Transverse colon (tissue), 4 donors: ENCODE results near the gene RBPJ. TPM values are rescaled to one million over a fixed set of nuclear protein-coding genes. Genes with fewer than 3 reads are reported as not detected.

Experiments used
- DNase-seq: peaks from one replicate; pipeline ENCODE4 v3.0.0-alpha.2; 2019
- H3K27ac ChIP-seq, 4 donors: fragments of 200-600 bp; sonication (generic); 2 replicates each; pipeline ENCODE4 v1.5.1; 2016 to 2018; ENCODE audit warnings: inconsistent platforms in 4 of 4
- H3K27me3 ChIP-seq: fragments of 200-600 bp; sonication (generic); 2 replicates; pipeline ENCODE4 v1.5.1; 2017; ENCODE audit warnings: inconsistent platforms
- H3K36me3 ChIP-seq, 4 donors: fragments of 200-600 bp; sonication (generic); 2 replicates each; pipeline ENCODE4 v1.5.1; 2017 to 2019; ENCODE audit warnings: inconsistent platforms in 4 of 4
- H3K4me1 ChIP-seq, 4 donors: fragments of 200-600 bp; sonication (generic); 2 replicates each; pipeline ENCODE4 v1.5.1; 2017 to 2020; ENCODE audit warnings: inconsistent platforms in 4 of 4
- H3K4me3 ChIP-seq, 4 donors: fragments of 200-600 bp; sonication (generic); 1 replicate in 1 of 4; 2 replicates in 3 of 4; pipeline versions ENCODE4 v1.5.1 to v1.6.1; 2017 to 2019; ENCODE audit warnings: inconsistent platforms in 4 of 4
- H3K9me3 ChIP-seq, 2 donors: fragments of 200-600 bp; sonication (generic); 2 replicates each; pipeline ENCODE4 v1.5.1; 2017 to 2019; ENCODE audit warnings: inconsistent platforms in 2 of 2
- EP300 ChIP-seq: sonication (generic); formaldehyde crosslinking; IDR thresholded peaks from one replicate; pipeline ENCODE4 v1.6.1; 2017; ENCODE audit warnings: antibody characterized with exemption, low read depth
- POLR2A ChIP-seq: fragments of 450-650 bp; IDR thresholded peaks from one replicate; pipeline ENCODE4 v1.6.1; 2016; ENCODE audit warnings: antibody characterized with exemption, mild to moderate bottlenecking, moderate library complexity
- POLR2AphosphoS5 ChIP-seq, 3 donors: sonication (generic); formaldehyde crosslinking; IDR thresholded peaks; one replicate each; pipeline ENCODE4 v1.6.1; 2016; ENCODE audit warnings: antibody characterized with exemption in 3 of 3
- WGBS, 2 donors: methylation state at CpG; one replicate each; pipeline ENCODE4 v1.1.5; 2018; ENCODE audit warnings: low coverage in 1 of 2; 5-methylcytosine and 5-hydroxymethylcytosine counted together
- in situ Hi-C, 4 donors: fragments of 200-750 bp; cut with MboI; loops; one replicate each; pipeline versions ENCODE4 v1.15.0 to v1.15.1; 2017; ENCODE audit warnings: low sequenced_read_pairs in 3 of 4, low pct_ligation_motif_present in 1 of 4, low pct_unique_long_range_greater_than_20kb in 1 of 4
- intact Hi-C: fragments of 100-400 bp; cut with DNase I; formaldehyde crosslinking; loops from one replicate; pipeline ENCODE4 v1.15.1; 2023; ENCODE audit warnings: low total_unique reads
- total RNA-seq, 4 donors: library from RNA; depleted of rRNA; stranded (reverse); fragments of >200 nt; gene quantifications; one replicate each; pipeline ENCODE4 v1.1.0, GENCODE V29; 2016
- TF ChIP-seq, protein P1 (sequence below), 5 experiments: fragments of 200-600 bp in 3 of 5; fragments of 450-650 bp in 2 of 5; sonication (generic) in 3 of 5; IDR thresholded peaks; 1 replicate in 2 of 5; 2 replicates in 3 of 5; pipeline ENCODE4 v1.5.1; 2016 to 2017; ENCODE audit warnings: antibody characterized with exemption in 5 of 5, inconsistent platforms in 3 of 5, mild to moderate bottlenecking in 2 of 5, moderate library complexity in 1 of 5

The RBPJ gene
- total RNA-seq, 4 donors from 2014 or later, result 15.1 to 104 (median 44.6) TPM

DNA sequence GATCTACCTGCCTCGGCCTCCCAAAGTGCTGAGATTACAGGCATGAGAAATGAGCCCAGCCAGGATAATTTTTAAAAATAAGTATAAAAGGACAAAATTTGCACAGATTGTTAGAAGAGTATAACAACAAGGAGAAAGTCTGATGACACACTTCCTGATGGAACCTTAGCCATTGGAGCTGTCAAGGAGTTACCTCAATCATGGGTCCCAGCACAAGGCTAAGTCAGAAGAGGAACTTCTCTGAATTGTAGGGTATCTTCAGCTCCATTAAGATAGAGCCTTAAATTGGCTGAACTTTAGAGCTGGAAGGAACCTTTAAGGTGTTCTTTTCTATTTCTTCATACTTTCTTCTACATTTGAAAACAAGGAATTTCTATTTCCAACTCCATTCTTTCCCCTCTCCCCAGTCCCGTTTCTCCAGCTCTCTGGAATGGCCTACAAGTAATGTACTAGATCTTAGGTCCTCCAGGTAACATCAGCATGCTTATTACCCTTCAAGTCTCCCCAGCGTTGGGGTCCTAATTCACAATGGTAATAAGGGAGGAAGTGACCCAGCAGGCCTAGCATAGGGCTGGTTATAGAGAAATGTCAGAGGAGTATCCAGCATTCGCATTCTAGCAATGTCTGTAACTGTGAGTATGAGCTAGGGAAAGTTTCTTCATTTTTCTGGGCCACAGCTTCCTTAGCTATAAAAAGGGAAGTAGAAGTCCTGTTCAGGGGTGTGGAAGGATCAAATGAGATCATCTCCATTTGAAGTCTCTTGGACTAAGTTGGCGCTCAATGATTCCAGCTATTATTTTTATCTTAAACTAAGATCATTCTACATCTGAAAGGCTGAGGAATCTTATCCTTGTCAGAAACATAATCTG lies 18.5 kb upstream of the RBPJ start:
- no peaks in the 10 kb centered on the region for H3K27me3 ChIP-seq
- WGBS, 2 donors, result 90 to 94% methylated on average over 2 to 5 of the region's 5 CpGs
- no peak for TF ChIP-seq POLR2A
- no peak for TF ChIP-seq POLR2AphosphoS5 (IDR thresholded peaks at IDR 0.05)
- TF ChIP-seq EP300, result no peak
- TF ChIP-seq, protein P1, sequence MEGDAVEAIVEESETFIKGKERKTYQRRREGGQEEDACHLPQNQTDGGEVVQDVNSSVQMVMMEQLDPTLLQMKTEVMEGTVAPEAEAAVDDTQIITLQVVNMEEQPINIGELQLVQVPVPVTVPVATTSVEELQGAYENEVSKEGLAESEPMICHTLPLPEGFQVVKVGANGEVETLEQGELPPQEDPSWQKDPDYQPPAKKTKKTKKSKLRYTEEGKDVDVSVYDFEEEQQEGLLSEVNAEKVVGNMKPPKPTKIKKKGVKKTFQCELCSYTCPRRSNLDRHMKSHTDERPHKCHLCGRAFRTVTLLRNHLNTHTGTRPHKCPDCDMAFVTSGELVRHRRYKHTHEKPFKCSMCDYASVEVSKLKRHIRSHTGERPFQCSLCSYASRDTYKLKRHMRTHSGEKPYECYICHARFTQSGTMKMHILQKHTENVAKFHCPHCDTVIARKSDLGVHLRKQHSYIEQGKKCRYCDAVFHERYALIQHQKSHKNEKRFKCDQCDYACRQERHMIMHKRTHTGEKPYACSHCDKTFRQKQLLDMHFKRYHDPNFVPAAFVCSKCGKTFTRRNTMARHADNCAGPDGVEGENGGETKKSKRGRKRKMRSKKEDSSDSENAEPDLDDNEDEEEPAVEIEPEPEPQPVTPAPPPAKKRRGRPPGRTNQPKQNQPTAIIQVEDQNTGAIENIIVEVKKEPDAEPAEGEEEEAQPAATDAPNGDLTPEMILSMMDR (IDR thresholded peaks at IDR 0.05), result no peak
- peaks cover 0 to 8% (median 0%) of the 10 kb centered on the region in 4 donors for H3K4me1 ChIP-seq
- in situ Hi-C loops, result loop anchor here in 1 of 4 donors (25.0 kb wide), 1 partner anchor 215 kb away; no protein-coding TSS in a partner anchor
- DNase-seq, result no peak
- H3K27ac ChIP-seq, result no peak overlapping the region
- H3K4me3 ChIP-seq, result no peak overlapping the region
- no peaks in the 10 kb centered on the region for H3K36me3 ChIP-seq
- intact Hi-C loops, result no loop called here
- no peaks in the 10 kb centered on the region for H3K9me3 ChIP-seq

- peaks cover 0 to 8% (median 0%) of the 10 kb centered on the region in 4 donors for H3K4me1 ChIP-seq
- H3K9me3 ChIP-seq, result no peaks in the 10 kb centered on the region
- intact Hi-C loops (no loop called here), in situ Hi-C loops (loop anchor here in 1 of 4 donors (25.0 kb wide), 1 partner anchor 216 kb away; no protein-coding TSS in a partner anchor)
- no peak for TF ChIP-seq EP300
- TF ChIP-seq POLR2AphosphoS5 (IDR thresholded peaks at IDR 0.05), result no peak
- 95 to 96% methylated on average over 4 of the region's 4 CpGs for WGBS, 2 donors
- no peaks in the 10 kb centered on the region for H3K27me3 ChIP-seq
- H3K27ac ChIP-seq, result no peak overlapping the region
- no peaks in the 10 kb centered on the region for H3K36me3 ChIP-seq
- no peak for DNase-seq
- H3K4me3 ChIP-seq, result no peak overlapping the region
These were observed 17.8 kb upstream of the RBPJ start for GRCh38 chr4:26303008-26303407.

GRCh38 chr4:26307037-26307800 lies 13.6 kb upstream of the RBPJ start:
- H3K4me1 ChIP-seq, result no peaks in the 10 kb centered on the region
- peak overlapping the region in 3 of 4 donors; percentile 16 to 63 (median 56) for H3K27ac ChIP-seq
- H3K36me3 ChIP-seq, result no peaks in the 10 kb centered on the region
- in situ Hi-C loops, result loop anchor here in 1 of 4 donors (25.0 kb wide), 1 partner anchor 220 kb away; no protein-coding TSS in a partner anchor
- intact Hi-C loops, result no loop called here
- TF ChIP-seq POLR2AphosphoS5 (IDR thresholded peaks at IDR 0.05), result peak; percentile 59 to 75 (median 74)
- TF ChIP-seq EP300, result peak; percentile 15
- TF ChIP-seq POLR2A, result no peak
- no peak for DNase-seq
- 59 to 65% methylated on average over 6 of the region's 6 CpGs for WGBS, 2 donors
- no peaks in the 10 kb centered on the region for H3K27me3 ChIP-seq
- H3K4me3 ChIP-seq, result no peak overlapping the region
- H3K9me3 ChIP-seq, result no peaks in the 10 kb centered on the region

DNA sequence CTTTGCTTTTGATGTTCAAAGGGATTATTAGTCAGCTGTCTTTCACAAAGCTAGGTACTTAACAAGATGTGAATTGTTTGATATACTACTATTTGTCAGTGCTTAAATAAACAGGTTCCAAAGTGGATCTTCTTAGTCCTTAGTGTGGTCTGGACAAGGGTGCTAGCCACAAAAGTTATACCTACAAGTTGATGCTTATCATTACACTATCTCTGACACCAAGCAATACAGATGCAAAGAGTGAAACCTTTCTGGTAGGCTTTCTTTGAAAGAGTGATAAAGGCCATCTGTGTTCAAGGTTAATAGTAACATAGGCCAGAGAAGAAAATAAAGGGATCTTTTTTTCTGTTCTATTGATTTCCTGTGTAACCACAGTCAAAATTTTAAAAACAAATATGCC lies 12.2 kb upstream of the RBPJ start:
- intact Hi-C loops, result no loop called here
- TF ChIP-seq, protein P1 (IDR thresholded peaks at IDR 0.05), result no peak
- no peak for TF ChIP-seq POLR2AphosphoS5 (IDR thresholded peaks at IDR 0.05)
- no peak for TF ChIP-seq EP300
- TF ChIP-seq POLR2A, result no peak
- in situ Hi-C loops, result loop anchor here in 1 of 4 donors (25.0 kb wide), 1 partner anchor 221 kb away; no protein-coding TSS in a partner anchor

GRCh38 chr4:26310264-26310663 lies 10.6 kb upstream of the RBPJ start:
- TF ChIP-seq EP300 (no peak), POLR2AphosphoS5 (IDR thresholded peaks at IDR 0.05) (no peak), POLR2A (no peak)
- TF ChIP-seq, protein P1 (IDR thresholded peaks at IDR 0.05), result no peak
- in situ Hi-C loops, result loop anchor here in 1 of 4 donors (25.0 kb wide), 1 partner anchor 223 kb away; no protein-coding TSS in a partner anchor
- Histone ChIP-seq H3K4me3 (no peak overlapping the region), H3K9me3 (peaks cover 2 to 4% of the 10 kb centered on the region in 2 donors), H3K27me3 (no peaks in the 10 kb centered on the region), H3K27ac (no peak overlapping the region), H3K36me3 (no peaks in the 10 kb centered on the region), H3K4me1 (no peaks in the 10 kb centered on the region)
- intact Hi-C loops, result no loop called here
- DNase-seq, result no peak
- 50 to 58% methylated on average over 2 of the region's 2 CpGs for WGBS, 2 donors

More for the DNA sequence above, 12.2 kb upstream of the RBPJ start:
- no peaks in the 10 kb centered on the region for H3K36me3 ChIP-seq
- no peak overlapping the region for H3K4me3 ChIP-seq
- H3K4me1 ChIP-seq, result no peaks in the 10 kb centered on the region
- no peaks in the 10 kb centered on the region for H3K27me3 ChIP-seq
- DNase-seq, result no peak
- no peak overlapping the region for H3K27ac ChIP-seq
- H3K9me3 ChIP-seq, result no peaks in the 10 kb centered on the region
